ENCODE data around the gene ZNF141. TPM values are rescaled to one million over a fixed set of nuclear protein-coding genes. Genes with fewer than 3 reads are reported as not detected.
"Not testable (repeated sequence)": the region's sequence is repeated elsewhere in the genome, so short reads cannot be mapped to it uniquely, and the experiment has no call there.

Gene ZNF141
- total RNA-seq: 7.1 TPM
- long read RNA-seq, transcript ZNF141-201 (4 exons, 2,970 nt): major isoform, 5 of 7 reads
- long read RNA-seq, partial matches to known transcripts: 0 of 7 reads
- long read RNA-seq, other reads (novel, unspliced or antisense): 2 of 7 reads

DNA sequence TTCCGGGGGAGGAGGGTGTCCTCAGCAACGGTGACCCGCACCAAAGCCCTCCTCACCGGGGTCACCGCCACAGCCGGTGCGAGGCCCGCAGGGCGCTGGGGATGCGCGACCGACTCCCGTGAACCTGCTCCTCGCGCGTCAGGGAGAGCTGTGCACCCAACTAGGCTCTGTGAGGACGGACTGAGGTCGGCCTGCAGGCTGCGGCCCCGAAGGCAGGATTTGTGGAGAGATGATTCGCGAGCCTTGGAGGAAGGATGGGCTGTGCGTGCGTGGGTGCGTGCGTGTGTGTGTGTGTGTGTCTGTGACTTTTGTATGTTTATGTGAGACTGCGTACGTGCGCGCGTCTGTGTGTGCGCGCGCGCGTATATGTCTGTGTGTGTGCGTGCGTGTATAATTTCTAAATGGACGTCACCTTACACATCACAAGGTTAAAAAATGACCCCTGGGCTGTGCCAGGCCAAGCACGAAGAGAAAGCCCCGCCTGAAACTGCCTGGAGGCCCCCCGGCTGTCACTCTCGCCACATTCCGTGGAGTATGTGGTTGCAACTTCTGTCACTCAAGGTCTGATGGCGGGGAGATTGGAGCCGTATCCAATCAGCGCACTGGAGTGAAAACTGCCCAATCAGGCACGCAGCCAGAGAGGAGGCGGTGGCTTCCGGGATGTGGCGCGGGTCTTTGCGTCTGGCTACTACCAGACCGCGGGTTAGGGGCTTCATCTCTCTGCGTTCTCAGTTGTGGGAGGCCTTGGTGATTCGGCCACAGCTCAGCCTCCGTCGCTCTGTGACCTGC, at the start of gene ZNF141:
Gene ZNF141 (plus strand): TSS at position 672 of the 789 bp plus-strand sequence. CDS start 170 bp downstream, outside the sequence.
- intact Hi-C loops (cut with DNase I): no loop called here

DNA sequence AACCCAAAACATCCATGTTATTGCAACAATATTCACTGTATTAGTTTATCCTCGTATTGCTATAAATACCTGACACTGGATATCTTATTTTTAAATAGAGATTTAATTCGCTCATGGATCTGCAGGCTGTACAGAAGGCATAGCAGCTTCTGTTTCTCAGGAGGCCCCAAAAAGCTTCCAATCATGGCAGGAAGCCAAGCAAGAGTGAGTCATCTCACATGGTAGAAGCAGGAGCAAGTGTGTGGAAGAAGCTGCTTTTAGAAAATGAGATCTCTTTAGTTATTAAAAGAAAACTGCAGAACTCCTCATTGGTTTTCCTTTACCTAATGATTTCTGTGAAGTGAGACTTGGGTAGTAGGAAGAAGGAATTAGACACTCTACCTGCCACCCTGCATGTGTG, 48.7 kb upstream of the ZNF141 start:
- DNase-seq (no peak), ATAC-seq (ENCODE audit: poor library complexity) (no peak)
- intact Hi-C loops (cut with DNase I): no loop called here

More for the DNA sequence above, at the start of gene ZNF141:
- peak; percentile 96 for ATAC-seq (ENCODE audit: poor library complexity)
- peak; percentile 96 for DNase-seq

DNA sequence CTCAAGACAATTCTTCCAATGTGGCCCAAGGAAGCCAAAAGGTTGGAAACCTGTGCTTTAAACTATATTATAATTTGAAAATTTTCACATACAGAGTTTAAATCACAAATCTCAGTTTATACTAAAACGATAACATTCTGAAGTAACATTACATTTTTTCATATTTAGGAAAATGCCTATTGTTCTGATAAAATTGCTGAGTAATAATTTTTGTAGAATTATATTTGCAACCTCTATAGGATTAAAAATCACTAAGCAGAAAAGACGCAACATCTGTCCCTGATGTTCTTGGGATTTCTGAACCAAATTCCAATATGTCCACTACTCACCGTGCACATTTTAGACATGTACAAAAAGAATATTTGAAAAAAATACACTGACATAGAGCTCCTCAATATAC, 42.9 kb upstream of the ZNF141 start:
- ATAC-seq (ENCODE audit: poor library complexity): no peak
- intact Hi-C loops (cut with DNase I): no loop called here

DNA sequence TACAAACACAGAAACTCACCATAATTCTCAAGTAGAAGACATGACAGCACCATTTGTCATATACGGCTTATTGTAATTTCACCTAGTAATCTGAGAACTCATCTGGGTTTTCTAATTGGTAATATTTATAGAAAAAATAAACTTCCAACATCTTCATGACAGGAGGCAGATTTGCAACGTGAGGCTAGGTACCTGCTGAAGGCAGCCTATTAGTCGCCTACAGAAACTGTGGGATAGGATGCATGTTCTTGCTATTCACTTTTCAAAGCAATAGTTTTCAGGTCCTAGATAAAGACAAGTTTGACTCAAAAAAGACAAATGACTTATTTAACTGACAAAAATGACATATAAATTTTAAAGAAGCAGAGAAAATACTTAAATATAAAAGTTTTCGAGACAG, 35.2 kb upstream of the ZNF141 start:
- intact Hi-C loops (cut with DNase I): no loop called here
- DNase-seq (no peak), ATAC-seq (ENCODE audit: poor library complexity) (no peak)

More for the DNA sequence above, 42.9 kb upstream of the ZNF141 start:
- no peak for DNase-seq

DNA sequence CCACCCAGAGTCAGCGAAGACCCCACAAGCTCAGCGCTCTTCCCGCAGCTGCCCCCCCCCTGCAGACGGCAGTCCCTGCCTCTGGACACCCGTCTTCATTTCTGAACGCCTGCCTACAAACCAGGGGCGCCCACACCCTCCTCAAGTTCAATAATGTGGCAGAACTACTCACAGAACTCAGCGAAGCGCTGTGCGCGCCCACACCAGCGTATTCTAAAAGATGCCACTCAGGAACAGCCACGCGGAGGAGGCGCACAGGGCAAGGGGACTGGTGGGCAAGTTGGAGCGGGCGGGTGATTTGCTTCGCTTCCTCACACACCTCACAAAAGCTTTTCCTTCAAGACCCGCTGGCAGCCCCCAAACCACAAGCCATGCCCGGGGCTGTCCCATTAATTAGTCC, 33.1 kb upstream of the ZNF141 start:
- not testable (repeated sequence) for ATAC-seq (ENCODE audit: poor library complexity)

DNA sequence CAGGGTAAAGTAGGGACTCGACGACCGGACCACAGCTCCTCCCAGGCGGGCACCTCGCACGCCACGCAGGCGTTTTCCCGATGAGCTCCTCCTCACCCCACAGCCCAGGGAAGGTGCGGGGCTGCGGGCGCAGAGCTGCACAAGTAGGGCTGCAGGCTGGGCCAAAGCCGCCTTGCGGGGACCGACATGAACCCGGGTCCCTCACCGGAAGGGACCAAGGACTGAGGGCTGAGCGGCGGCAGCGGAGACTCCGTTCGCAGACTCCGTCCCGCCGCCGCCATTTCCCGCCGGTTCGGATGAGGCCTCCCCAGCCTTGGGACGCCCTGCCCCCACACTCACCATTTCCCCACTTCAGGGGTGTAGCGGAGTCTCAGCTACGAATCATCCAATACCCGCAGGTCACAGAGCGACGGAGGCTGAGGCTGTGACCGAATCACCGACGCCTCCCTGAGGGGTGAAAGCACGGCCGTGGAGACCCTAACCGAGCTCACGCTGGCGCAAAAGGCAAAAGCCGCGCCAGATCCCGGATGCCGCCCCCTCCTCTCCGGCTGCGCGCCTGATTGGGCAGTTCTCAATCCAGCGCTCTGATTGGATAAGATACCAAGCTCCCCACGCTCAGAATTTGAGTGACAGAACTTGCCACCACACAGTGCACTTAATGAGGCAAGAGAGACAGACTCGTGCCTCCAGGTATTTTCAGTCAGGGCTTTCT, 32.5 kb upstream of the ZNF141 start, which contains the start of gene ZNF732:
Gene ZNF732 (minus strand): TSS at position 506 of the 712 bp plus-strand sequence. CDS start 164 bp downstream, at position 342.
- DNase-seq (peak; percentile 47), ATAC-seq (ENCODE audit: poor library complexity) (peak; percentile 94)
- intact Hi-C loops (cut with DNase I): no loop called here

More for the DNA sequence above, 33.1 kb upstream of the ZNF141 start:
- DNase-seq; intact Hi-C loops (cut with DNase I): not testable (repeated sequence)

DNA sequence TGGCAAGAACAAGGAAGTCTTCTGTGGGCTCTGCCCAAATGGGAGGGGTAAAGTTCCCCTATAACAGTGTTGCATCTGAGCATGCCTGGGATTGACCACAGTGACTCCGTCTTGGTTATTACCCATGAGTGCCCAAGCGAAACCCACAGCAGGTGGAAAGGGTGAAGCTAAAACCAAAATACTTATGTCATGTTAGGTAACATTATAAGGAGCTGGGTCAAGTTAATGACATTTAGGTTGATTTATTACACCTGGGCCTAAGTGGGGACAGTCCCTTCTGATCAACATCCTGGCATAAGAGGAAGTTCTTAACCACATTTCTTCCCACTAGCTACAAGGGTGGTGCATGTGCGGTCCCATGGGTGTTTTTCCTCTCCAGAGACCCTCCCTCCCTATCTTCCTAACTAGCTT, 31.1 kb upstream of the ZNF141 start:
- ATAC-seq (ENCODE audit: poor library complexity) (no peak), DNase-seq (no peak)
- intact Hi-C loops (cut with DNase I): no loop called here

DNA sequence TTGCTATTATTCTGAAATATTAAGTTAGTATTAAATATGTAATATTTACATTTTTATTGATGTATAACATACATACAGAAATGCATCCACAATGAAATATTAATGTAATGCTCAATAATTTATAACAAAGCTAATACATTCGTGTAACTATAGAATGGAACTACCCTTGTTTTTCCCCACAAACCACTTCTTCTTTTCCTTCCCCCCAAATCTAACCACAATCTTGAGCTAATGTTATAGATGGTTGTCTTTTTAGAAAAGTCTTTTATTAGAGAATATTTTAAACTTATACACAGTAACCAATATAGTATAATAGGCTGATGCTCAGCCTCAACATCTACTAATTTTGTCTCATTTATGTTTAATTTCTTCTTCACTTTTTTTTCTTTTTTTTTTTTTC, 27.8 kb upstream of the ZNF141 start:
- intact Hi-C loops (cut with DNase I): no loop called here
- ATAC-seq (ENCODE audit: poor library complexity): no peak
- DNase-seq: no peak

DNA sequence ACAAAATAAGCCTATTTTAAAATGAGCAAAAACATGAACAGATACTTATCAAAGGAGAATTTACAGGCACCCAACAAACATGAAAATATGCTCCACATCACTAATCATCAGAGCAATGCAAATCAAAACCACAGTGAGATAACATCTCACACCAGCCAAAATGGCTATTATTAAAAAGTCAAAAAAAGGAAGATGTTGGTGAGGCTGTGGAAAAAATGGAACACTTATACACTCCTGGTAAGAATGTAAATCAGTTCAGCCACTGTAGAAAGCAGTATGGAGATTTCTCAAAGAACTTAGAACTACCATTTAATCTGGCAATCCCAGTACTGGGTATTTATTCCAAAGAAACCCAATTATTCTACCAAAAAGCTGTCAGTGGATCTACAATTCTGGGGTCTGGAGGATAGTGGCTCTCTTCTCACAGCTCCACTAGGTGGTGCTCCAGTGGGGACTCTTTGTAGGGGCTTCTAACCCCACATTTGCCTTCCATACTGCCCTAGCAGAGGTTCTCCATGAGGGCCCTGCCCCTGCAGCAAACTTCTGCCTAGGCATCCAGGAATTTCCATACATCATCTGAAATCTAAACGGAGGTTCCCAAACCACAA, 23.2 kb upstream of the ZNF141 start:
- no peak for ATAC-seq (ENCODE audit: poor library complexity)
- no peak for DNase-seq
- intact Hi-C loops (cut with DNase I): no loop called here

DNA sequence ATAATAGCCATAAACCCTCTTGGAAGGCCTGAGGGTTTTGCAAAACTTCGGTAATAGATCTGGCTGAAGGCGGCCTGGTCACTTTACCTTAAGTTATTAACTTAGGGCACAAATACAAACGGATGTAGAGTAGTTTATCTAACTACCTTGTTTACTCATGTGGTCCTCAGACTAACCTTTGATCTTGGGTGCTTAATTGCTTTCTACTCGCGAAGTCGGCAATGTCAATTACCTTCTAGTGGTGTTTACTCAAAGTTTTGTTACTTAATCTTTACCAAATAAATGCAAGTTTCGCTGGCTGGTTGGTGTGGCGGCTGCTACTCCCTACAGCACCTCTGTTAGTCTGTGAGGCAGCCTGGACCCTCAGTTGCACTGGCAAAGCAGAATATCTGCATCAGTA, 8.9 kb upstream of the ZNF141 start:
- intact Hi-C loops (cut with DNase I): no loop called here
- DNase-seq: no peak
- no peak for ATAC-seq (ENCODE audit: poor library complexity)

DNA sequence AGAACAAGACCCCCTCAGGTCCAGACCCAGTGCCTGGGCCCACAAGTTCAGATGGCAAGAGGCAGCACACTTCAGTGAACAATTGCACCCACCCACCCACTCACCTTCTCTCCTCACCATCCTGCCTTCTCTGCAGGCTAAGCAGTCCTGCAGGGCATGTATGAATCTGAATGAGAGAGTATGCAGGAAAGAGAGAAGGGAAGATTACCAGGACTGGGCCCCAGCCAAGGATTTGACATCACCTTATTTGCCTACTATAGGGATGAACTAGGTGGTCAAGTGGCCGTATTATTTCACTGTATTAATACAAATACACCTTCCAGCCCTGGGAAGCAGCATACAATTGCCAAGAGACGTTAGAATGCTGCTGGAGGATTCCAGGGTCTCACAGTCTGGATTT, 2.1 kb upstream of the ZNF141 start:
- ATAC-seq (ENCODE audit: poor library complexity): no peak
- intact Hi-C loops (cut with DNase I): no loop called here
- no peak for DNase-seq

DNA sequence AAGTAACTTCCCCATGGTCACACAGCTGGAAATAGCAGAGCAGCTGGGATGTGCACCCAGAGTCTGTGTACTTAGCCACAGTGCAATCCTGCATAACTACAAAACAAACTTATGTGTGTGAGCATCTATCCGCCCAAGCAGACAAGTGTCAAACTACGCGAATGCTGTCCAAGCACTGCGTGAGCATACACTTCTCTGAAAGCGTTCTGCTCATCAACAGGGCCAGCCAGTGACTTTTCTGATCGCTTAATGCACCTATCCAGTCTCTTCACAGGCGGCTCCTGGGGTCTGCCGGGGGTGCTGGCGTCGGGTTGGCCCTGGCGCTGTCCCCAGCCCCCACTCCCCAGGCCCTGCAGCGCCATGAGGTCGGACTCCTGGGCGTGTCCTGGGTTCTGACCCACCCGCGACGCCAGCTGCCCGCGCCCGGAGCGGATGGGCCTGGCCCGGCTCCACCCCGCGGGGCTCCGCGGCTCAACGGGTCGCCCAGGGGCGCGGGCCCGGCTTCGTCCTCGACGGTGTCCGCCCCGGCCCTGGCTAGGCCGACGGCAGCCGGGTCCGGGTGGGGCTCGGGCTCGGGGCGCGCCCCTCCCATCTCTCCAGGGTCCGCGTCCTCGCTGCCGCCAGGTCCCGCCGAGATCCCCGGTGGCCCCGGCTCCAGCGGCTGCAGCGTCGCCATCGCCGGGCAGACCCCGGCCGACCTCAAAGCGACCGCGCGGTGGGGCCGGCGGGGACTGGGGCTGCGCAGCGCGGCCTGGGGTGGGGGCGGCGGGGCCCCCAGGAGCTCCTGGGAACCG, 1.3 kb upstream of the ZNF141 start:
- intact Hi-C loops (cut with DNase I): no loop called here
- ATAC-seq (ENCODE audit: poor library complexity): peak; percentile 38
- DNase-seq: peak; percentile 71

DNA sequence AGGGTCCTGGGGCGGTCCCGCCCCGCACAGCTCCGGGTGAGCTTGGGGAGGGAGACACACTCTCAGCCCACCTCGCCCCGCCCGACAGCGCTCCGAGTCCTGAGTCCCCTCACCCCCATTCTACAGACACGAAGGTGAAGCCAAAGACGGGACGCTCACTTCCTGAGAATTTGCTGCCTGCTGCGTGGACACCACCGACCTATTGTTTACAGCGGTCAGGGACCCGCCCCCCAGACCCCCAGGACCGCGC, 796 bp upstream of the ZNF141 start:
- intact Hi-C loops (cut with DNase I): no loop called here
- ATAC-seq (ENCODE audit: poor library complexity) (peak; percentile 13), DNase-seq (no peak)

DNA sequence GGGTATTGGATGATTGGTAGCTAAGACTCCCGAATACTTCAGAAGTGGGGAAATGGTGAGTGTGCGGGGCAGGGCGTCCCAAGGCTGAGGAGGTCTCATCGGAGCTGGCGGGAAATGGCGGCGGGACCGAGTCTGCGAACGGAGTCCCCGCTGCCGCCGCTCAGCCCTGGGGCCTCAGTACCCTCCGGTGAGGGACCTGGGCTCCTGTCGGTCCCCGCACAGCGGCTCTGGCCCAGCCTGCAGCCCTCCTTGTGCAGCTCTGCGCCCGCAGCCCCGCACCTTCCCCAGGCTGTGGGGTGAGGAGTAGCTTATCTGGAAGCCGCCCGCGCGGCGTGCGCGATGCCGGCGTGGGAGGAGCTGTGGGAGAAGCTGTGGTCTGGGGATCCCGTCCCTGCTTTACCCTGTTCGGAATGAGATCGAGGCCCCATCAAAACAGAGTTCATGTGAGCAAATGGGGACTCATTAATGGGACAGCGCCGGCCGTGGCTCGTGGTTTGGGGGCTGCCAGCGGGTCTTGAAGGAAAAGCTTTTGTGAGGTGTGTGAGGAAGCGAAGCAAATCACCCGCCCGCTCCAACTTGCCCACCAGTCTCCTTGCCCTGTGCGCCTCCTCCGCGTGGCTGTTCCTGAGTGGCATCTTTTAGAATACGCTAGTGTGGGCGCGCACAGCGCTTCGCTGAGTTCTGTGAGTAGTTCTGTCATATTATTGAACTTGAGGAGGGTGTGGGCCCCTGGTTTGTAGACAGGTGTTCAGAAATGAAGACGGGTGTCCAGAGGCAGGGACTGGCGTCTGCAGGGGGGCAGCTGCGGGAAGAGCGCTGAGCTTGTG, 531 bp downstream of the ZNF141 start:
- intact Hi-C loops (cut with DNase I): no loop called here
- DNase-seq (peak; percentile 66), ATAC-seq (ENCODE audit: poor library complexity) (peak; percentile 28)

DNA sequence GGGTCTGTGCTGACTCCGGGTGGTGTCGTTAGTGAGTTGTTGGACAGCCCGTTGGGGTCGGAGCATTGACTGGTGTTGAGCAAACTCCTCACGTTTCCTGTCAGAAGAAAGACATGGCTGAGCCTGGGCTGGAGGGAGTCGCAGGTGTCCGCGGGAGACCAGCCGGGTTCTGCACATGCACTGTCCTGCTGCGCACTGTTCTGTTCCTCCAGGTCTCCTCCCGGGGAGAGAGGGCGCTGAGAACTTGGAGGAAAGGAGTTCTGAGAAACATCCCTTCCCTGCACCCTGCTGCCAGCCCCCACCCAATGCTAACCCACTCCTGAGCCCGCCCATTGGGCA, 1.1 kb downstream of the ZNF141 start:
- ATAC-seq (ENCODE audit: poor library complexity): no peak
- intact Hi-C loops (cut with DNase I): no loop called here
- no peak for DNase-seq

DNA sequence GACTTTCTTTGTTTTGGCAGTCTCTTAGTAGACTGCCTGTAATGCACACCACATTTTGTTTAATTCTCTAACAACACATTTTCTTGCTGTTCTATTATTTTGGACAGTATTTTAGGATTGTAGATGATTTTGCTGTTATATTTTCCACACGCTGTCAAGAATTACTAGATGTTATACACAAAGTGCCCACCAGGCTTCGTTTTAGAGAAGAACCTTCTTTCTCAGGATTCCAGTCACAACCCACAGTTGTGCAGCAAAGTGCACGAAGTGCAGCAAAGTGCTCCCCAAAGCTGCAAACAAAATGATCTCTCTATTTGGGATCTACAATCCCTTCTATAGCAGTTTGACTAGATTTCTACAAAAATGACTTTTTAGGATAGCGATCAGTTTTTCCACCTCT, 2.4 kb downstream of the ZNF141 start:
- intact Hi-C loops (cut with DNase I): no loop called here
- no peak for ATAC-seq (ENCODE audit: poor library complexity)
- DNase-seq: no peak

DNA sequence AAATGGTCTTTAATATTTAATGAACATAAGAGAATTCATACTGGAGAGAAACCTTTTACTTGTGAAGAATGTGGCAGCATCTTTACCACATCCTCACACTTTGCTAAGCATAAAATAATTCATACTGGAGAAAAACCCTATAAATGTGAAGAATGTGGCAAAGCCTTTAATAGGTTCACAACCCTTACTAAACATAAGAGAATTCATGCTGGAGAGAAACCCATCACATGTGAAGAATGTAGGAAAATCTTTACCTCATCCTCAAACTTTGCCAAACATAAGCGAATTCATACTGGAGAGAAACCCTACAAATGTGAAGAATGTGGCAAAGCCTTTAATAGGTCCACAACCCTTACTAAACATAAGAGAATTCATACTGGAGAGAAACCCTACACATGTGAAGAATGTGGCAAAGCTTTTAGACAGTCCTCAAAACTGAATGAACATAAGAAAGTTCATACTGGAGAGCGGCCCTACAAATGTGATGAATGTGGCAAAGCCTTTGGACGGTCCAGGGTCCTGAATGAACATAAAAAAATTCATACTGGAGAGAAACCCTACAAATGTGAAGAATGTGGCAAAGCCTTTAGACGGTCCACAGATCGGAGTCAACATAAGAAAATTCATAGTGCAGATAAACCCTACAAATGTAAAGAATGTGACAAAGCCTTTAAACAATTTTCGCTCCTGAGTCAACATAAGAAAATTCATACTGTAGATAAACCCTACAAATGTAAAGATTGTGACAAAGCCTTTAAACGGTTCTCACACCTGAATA, 35.6 kb downstream of the ZNF141 start:
- ATAC-seq (ENCODE audit: poor library complexity): no peak
- intact Hi-C loops (cut with DNase I): loop anchor here (10.0 kb wide), 1 partner anchor 62 kb away; no protein-coding TSS in a partner anchor
- no peak for DNase-seq
